ENCODE results near the gene GCNT2.

DNA sequence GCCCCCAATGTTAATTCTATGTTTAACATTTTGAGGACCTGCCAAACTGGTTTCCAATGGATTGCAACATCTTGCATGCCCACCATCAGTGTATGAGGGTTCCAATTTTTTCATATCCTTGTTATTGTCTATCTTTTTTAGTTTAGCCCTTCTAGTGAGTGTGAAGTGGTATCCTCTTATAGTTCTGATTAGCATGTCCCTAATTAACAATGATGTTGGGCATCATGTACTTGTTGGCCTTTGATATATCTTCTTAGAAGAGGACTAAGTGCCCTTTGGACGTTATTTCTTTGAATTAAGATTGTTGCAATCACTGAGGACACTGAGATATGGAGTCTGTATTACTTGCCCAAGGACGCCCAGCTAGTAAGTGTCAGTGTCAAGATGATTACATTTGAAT, 22.3 kb downstream of the GCNT2 start:
- TF ChIP-seq EP300 (IDR thresholded peaks at IDR 0.05) (no peak), CTCF (IDR thresholded peaks at IDR 0.05) (no peak), POLR2A (IDR thresholded peaks at IDR 0.05) (no peak)

Measured in gastroesophageal sphincter (tissue), 3 donors.